Ectodermal cell (in vitro differentiated cells): Measurements from ENCODE around the gene MAST2.
"Not testable (repeated sequence)": the region's sequence is repeated elsewhere in the genome, so short reads cannot be mapped to it uniquely, and the experiment has no call there.

ENCODE experiments used
- H3K27ac ChIP-seq: 2 replicates; pipeline ENCODE4 v1.7.0; 2013; ENCODE audit warnings: mild to moderate bottlenecking, low read depth, low read length; ENCODE audit not compliant: insufficient read depth, poor library complexity, severe bottlenecking
- H3K27me3 ChIP-seq: 2 replicates; pipeline ENCODE4 v1.7.0; 2013; ENCODE audit warnings: mild to moderate bottlenecking, low read length; ENCODE audit not compliant: insufficient read depth, control insufficient read depth, poor library complexity, severe bottlenecking
- H3K36me3 ChIP-seq: one replicate; pipeline ENCODE4 v1.7.0; 2013; ENCODE audit warnings: low read length; ENCODE audit not compliant: control insufficient read depth, insufficient read depth
- H3K4me1 ChIP-seq: one replicate; pipeline ENCODE4 v1.7.0; 2013; ENCODE audit warnings: low read length; ENCODE audit not compliant: control insufficient read depth, insufficient read depth
- H3K4me3 ChIP-seq: 2 replicates; pipeline ENCODE4 v1.7.0; 2013; ENCODE audit warnings: low read depth, low read length, control low read depth; ENCODE audit not compliant: insufficient read depth
- H3K9me3 ChIP-seq: 2 replicates; pipeline ENCODE4 v1.7.0; 2013; ENCODE audit warnings: mild to moderate bottlenecking, low read length, moderate library complexity; ENCODE audit not compliant: control insufficient read depth
- WGBS, 2 experiments: methylation state at CpG; one replicate each; pipeline ENCODE4 v1.1.7; 2013; ENCODE audit warnings: missing lambda C conversion rate in 2 of 2; 5-methylcytosine and 5-hydroxymethylcytosine counted together

Gene MAST2

DNA sequence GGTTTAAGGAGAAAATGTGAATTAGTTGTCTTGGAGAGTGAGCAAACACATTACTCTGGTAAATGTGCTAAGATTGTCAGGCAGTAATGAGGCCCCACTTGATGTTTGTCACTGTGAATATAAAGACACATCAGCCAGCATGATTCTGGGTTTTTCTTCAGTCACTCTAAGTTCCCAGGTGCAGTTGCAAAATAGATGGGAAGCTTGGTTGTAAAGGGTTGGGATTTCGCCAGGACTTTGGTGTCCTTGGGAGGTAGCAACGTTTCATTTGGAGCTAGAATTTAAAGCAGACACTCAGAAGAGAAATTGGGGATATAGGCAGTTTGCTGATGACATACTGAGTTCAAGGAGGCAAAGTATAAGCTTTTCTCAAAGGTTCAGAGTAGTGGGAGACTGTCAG is 154.3 kb downstream of the MAST2 start:
- no peaks in the 10 kb centered on the region for H3K27me3 ChIP-seq
- no peak overlapping the region for H3K4me3 ChIP-seq
- H3K36me3 ChIP-seq = no peaks in the 10 kb centered on the region
- WGBS, 2 experiments = 82% methylated on average over 2 of the region's 2 CpGs
- no peaks in the 10 kb centered on the region for H3K9me3 ChIP-seq
- peaks cover 7% of the 10 kb centered on the region for H3K4me1 ChIP-seq
- H3K27ac ChIP-seq = no peak overlapping the region

DNA sequence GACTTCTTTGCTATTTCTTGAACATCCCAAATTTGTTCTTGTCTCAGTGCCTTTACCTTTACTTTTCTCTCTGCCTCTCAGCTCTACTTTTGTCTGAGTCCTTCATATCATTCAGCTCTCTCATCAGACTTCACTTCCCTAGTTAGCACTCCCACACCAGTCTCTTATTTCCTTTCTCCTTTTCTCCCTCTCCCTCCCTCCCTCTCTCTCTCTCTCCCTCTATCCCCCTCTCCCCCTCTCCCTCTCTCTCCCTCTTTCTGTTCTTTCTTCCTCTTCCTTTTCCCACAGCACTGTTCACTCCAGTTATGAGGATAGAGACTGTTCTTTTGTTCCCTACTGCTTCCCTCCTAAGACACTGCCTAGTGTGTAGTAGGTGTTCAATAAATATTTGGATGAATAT is 154.9 kb downstream of the MAST2 start:
- Histone ChIP-seq H3K4me3 (no peak overlapping the region), H3K27ac (no peak overlapping the region), H3K9me3 (no peaks in the 10 kb centered on the region), H3K27me3 (no peaks in the 10 kb centered on the region), H3K36me3 (no peaks in the 10 kb centered on the region), H3K4me1 (peaks cover 7% of the 10 kb centered on the region)

- Histone ChIP-seq H3K4me3 (no peak overlapping the region), H3K36me3 (no peaks in the 10 kb centered on the region), H3K4me1 (no peaks in the 10 kb centered on the region), H3K27me3 (no peaks in the 10 kb centered on the region), H3K9me3 (no peaks in the 10 kb centered on the region), H3K27ac (no peak overlapping the region)
These were observed 157.7 kb downstream of the MAST2 start for GRCh38 chr1:45960930-45961715.

- WGBS, 2 experiments = 100% methylated on average over 3 of the region's 4 CpGs; no CpG with 5 or more reads in 1 of the 2 experiments
- H3K36me3 ChIP-seq, H3K27me3 ChIP-seq, H3K27ac ChIP-seq, H3K9me3 ChIP-seq, H3K4me3 ChIP-seq, H3K4me1 ChIP-seq: not testable (repeated sequence)
These were observed 158.5 kb downstream of the MAST2 start for GRCh38 chr1:45961936-45962335.

GRCh38 chr1:45968941-45969666 is 165.7 kb downstream of the MAST2 start:
- Histone ChIP-seq H3K27me3 (no peaks in the 10 kb centered on the region), H3K4me1 (no peaks in the 10 kb centered on the region), H3K27ac (no peak overlapping the region), H3K4me3 (no peak overlapping the region), H3K36me3 (no peaks in the 10 kb centered on the region), H3K9me3 (no peaks in the 10 kb centered on the region)
- WGBS, 2 experiments = 80 to 88% methylated on average over 9 of the region's 9 CpGs

DNA sequence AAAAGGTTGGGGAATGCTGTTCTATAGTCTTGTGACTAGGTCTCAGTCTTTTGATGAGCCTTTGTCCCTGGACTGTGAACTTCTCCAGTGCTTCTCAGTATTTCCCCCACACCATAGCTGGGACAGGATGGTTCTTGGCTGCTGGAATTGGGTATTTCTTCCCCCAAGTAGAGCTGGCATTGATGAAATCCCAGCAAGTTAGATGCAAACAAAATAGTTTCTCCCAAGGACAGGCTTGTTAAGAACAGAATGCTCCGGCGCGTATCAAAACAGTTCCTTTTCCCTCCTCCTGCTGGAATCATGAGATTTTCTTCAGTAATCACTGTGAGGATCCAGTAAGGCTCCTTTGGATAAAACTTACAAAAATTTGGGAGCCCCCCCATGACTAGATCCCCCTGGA is 166.5 kb downstream of the MAST2 start:
- Histone ChIP-seq H3K27me3 (no peaks in the 10 kb centered on the region), H3K36me3 (no peaks in the 10 kb centered on the region), H3K4me3 (no peak overlapping the region), H3K27ac (no peak overlapping the region), H3K9me3 (no peaks in the 10 kb centered on the region), H3K4me1 (no peaks in the 10 kb centered on the region)
- 93 to 94% methylated on average over 3 of the region's 3 CpGs for WGBS, 2 experiments

GRCh38 chr1:45971335-45971734 is 167.9 kb downstream of the MAST2 start:
- no peak overlapping the region for H3K4me3 ChIP-seq
- WGBS, 2 experiments = 89 to 95% methylated on average over 3 of the region's 3 CpGs
- no peaks in the 10 kb centered on the region for H3K27me3 ChIP-seq
- H3K9me3 ChIP-seq = no peaks in the 10 kb centered on the region
- H3K36me3 ChIP-seq = no peaks in the 10 kb centered on the region
- H3K4me1 ChIP-seq = no peaks in the 10 kb centered on the region
- H3K27ac ChIP-seq = no peak overlapping the region

DNA sequence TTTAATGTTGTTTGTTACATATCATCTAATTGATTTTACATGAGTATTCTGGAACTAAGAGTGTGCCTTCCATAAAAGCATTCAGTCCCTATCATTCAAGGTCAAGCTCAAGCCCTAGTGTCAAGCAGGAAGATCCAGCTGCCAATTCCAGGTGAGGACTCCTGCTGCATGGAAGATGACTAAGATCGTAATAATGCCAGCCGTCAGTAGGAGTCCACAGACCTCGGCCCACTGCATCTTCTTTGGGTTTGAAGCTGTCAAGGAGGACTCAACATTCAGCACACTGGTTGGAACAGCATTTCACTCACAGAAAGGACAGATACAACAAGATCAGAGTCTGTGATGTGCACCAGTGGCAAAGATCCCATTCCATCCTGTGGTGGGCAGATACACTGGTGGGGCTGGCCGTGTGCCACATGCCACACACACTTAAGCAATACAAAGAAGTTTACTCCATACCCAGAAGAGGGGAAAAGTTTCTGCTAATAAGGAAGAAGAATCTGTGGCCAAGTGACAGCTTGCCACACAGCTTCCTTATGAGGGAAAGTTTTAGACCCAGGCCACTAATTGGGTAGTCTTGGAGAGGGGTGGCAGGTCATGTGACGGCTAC is 168.6 kb downstream of the MAST2 start:
- Histone ChIP-seq H3K36me3 (no peaks in the 10 kb centered on the region), H3K9me3 (no peaks in the 10 kb centered on the region), H3K27ac (no peak overlapping the region), H3K4me3 (no peak overlapping the region), H3K27me3 (no peaks in the 10 kb centered on the region), H3K4me1 (no peaks in the 10 kb centered on the region)
- 98 to 99% methylated on average over 5 of the region's 5 CpGs for WGBS, 2 experiments

DNA sequence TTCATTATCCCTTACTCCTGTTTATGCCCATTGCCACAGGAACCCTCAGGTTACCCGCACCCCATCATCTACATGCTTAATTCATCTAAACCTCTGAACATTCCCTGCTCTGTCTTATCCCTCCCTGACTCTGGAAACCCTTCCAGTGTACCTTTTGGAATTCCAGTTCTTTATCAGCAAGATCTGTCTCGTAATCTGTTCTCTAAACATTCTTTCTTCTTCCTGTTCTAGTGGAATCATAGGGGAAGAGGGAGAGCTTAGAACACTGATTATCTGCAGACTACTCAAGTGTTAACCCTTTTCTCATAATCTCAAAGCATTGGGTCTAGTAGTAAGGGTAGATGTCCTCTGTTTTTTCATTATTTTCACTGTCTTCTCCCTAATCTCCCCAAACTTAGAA is 169.2 kb downstream of the MAST2 start:
- H3K27me3 ChIP-seq = no peaks in the 10 kb centered on the region
- H3K9me3 ChIP-seq = no peaks in the 10 kb centered on the region
- WGBS, 2 experiments = 95 to 96% methylated on average over 2 of the region's 2 CpGs
- H3K4me1 ChIP-seq = no peaks in the 10 kb centered on the region
- H3K36me3 ChIP-seq = no peaks in the 10 kb centered on the region
- H3K4me3 ChIP-seq = no peak overlapping the region
- no peak overlapping the region for H3K27ac ChIP-seq

DNA sequence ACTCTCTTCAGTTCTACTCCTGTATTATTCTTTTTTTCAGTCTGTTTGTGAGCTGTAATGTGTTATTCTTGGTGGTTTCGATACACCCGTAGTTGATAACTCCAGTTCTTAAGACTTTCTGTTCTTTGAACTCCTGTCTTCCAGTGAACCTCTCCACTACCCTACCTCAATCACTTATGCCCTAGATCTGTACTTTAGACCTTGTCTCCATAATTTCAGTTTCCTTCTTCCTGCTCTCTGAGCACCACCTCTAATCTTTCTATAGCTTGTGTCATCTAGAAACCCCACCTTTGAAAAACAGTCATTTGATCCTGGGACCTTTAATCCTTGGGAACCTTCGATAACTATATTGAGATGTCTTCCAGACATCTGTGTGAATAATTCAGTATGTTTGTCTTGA is 169.7 kb downstream of the MAST2 start:
- no peaks in the 10 kb centered on the region for H3K4me1 ChIP-seq
- no peaks in the 10 kb centered on the region for H3K9me3 ChIP-seq
- H3K27me3 ChIP-seq = no peaks in the 10 kb centered on the region
- no peak overlapping the region for H3K27ac ChIP-seq
- H3K36me3 ChIP-seq = no peaks in the 10 kb centered on the region
- no peak overlapping the region for H3K4me3 ChIP-seq
- 94 to 95% methylated on average over 3 of the region's 3 CpGs for WGBS, 2 experiments
